Renal pelvis (tissue), 12 donors: ENCODE measurements around the gene HNRNPL. TPM values are rescaled to one million over a fixed set of nuclear protein-coding genes. Genes with fewer than 3 reads are reported as not detected.
"Not testable (repeated sequence)": the region's sequence is repeated elsewhere in the genome, so short reads cannot be mapped to it uniquely, and the experiment has no call there.

Source experiments
- DNase-seq: peaks from one replicate; pipeline ENCODE4 v3.0.0-alpha.2; 2013
- long read RNA-seq, 16 experiments: transcript quantifications; one replicate each; lab custom pipeline, GENCODE V29; 2026
- polyA plus RNA-seq, 3 donors: library from polyadenylated mRNA; unstranded; fragments of 120-200 nt; gene quantifications; one replicate each; pipeline ENCODE4 v1.2.1, GENCODE V29; 2013; ENCODE audit not compliant: insufficient read length in 3 of 3

The HNRNPL gene
- polyA plus RNA-seq = 100 to 1,000 TPM; 466 to 472 (median 471) TPM
- long read RNA-seq, donor 1, transcript HNRNPL-210 (13 exons, 1,633 nt) = minor isoform, 6 of 120 reads
- long read RNA-seq, donor 1, transcript HNRNPL-201 (13 exons, 2,471 nt) = major isoform, 51 of 120 reads
- long read RNA-seq, donor 1, partial matches to known transcripts = 53 of 120 reads
- long read RNA-seq, donor 1, other reads (novel, unspliced or antisense) = 0 of 120 reads
- long read RNA-seq, donor 2, transcript HNRNPL-210 (13 exons, 1,633 nt) = minor isoform, 15 of 171 reads
- long read RNA-seq, donor 2, transcript HNRNPL-201 (13 exons, 2,471 nt) = major isoform, 77 of 171 reads
- long read RNA-seq, donor 2, transcript HNRNPL-205 (2 exons, 588 nt) = minor isoform, 5 of 171 reads
- long read RNA-seq, donor 2, transcript HNRNPL-206 (6 exons, 3,094 nt) = minor isoform, 6 of 171 reads
- long read RNA-seq, donor 2, partial matches to known transcripts = 52 of 171 reads
- long read RNA-seq, donor 2, other reads (novel, unspliced or antisense) = 12 of 171 reads
- long read RNA-seq, donor 3, transcript HNRNPL-201 (13 exons, 2,471 nt) = major isoform, 61 of 148 reads
- long read RNA-seq, donor 3, transcript HNRNPL-210 (13 exons, 1,633 nt) = minor isoform, 8 of 148 reads
- long read RNA-seq, donor 3, transcript HNRNPL-206 (6 exons, 3,094 nt) = minor isoform, 10 of 148 reads
- long read RNA-seq, donor 3, partial matches to known transcripts = 63 of 148 reads
- long read RNA-seq, donor 3, other reads (novel, unspliced or antisense) = 0 of 148 reads
- long read RNA-seq, donor 4, transcript HNRNPL-210 (13 exons, 1,633 nt) = minor isoform, 10 of 152 reads
- long read RNA-seq, donor 4, transcript HNRNPL-206 (6 exons, 3,094 nt) = minor isoform, 7 of 152 reads
- long read RNA-seq, donor 4, transcript HNRNPL-201 (13 exons, 2,471 nt) = major isoform, 54 of 152 reads
- long read RNA-seq, donor 4, transcript HNRNPL-203 (7 exons, 2,404 nt) = minor isoform, 5 of 152 reads
- long read RNA-seq, donor 4, partial matches to known transcripts = 63 of 152 reads
- long read RNA-seq, donor 4, other reads (novel, unspliced or antisense) = 5 of 152 reads
- long read RNA-seq, donor 5, transcript HNRNPL-201 (13 exons, 2,471 nt) = major isoform, 23 of 77 reads
- long read RNA-seq, donor 5, partial matches to known transcripts = 45 of 77 reads
- long read RNA-seq, donor 5, other reads (novel, unspliced or antisense) = 0 of 77 reads
- long read RNA-seq, donor 6, transcript HNRNPL-205 (2 exons, 588 nt) = minor isoform, 5 of 141 reads
- long read RNA-seq, donor 6, transcript HNRNPL-210 (13 exons, 1,633 nt) = minor isoform, 6 of 141 reads
- long read RNA-seq, donor 6, transcript HNRNPL-201 (13 exons, 2,471 nt) = major isoform, 52 of 141 reads
- long read RNA-seq, donor 6, partial matches to known transcripts = 64 of 141 reads
- long read RNA-seq, donor 6, other reads (novel, unspliced or antisense) = 6 of 141 reads
- long read RNA-seq, donor 7, transcript HNRNPL-206 (6 exons, 3,094 nt) = minor isoform, 9 of 212 reads
- long read RNA-seq, donor 7, transcript HNRNPL-210 (13 exons, 1,633 nt) = minor isoform, 7 of 212 reads
- long read RNA-seq, donor 7, transcript HNRNPL-201 (13 exons, 2,471 nt) = major isoform, 57 of 212 reads
- long read RNA-seq, donor 7, partial matches to known transcripts = 124 of 212 reads
- long read RNA-seq, donor 7, other reads (novel, unspliced or antisense) = 7 of 212 reads
- long read RNA-seq, donor 8, transcript HNRNPL-201 (13 exons, 2,471 nt) = major isoform, 28 of 69 reads
- long read RNA-seq, donor 8, transcript HNRNPL-206 (6 exons, 3,094 nt) = minor isoform, 7 of 69 reads
- long read RNA-seq, donor 8, partial matches to known transcripts = 27 of 69 reads
- long read RNA-seq, donor 8, other reads (novel, unspliced or antisense) = 0 of 69 reads
- long read RNA-seq, donor 9, transcript HNRNPL-206 (6 exons, 3,094 nt) = minor isoform, 7 of 181 reads
- long read RNA-seq, donor 9, transcript HNRNPL-201 (13 exons, 2,471 nt) = major isoform, 58 of 181 reads
- long read RNA-seq, donor 9, transcript HNRNPL-205 (2 exons, 588 nt) = minor isoform, 5 of 181 reads
- long read RNA-seq, donor 9, transcript HNRNPL-210 (13 exons, 1,633 nt) = minor isoform, 11 of 181 reads
- long read RNA-seq, donor 9, partial matches to known transcripts = 94 of 181 reads
- long read RNA-seq, donor 9, other reads (novel, unspliced or antisense) = 0 of 181 reads
- long read RNA-seq, donor 10, transcript HNRNPL-201 (13 exons, 2,471 nt) = major isoform, 37 of 142 reads
- long read RNA-seq, donor 10, transcript HNRNPL-206 (6 exons, 3,094 nt) = minor isoform, 9 of 142 reads
- long read RNA-seq, donor 10, partial matches to known transcripts = 87 of 142 reads
- long read RNA-seq, donor 10, other reads (novel, unspliced or antisense) = 0 of 142 reads
- long read RNA-seq, donor 11, transcript HNRNPL-201 (13 exons, 2,471 nt) = major isoform, 19 of 100 reads
- long read RNA-seq, donor 11, partial matches to known transcripts = 65 of 100 reads
- long read RNA-seq, donor 11, other reads (novel, unspliced or antisense) = 0 of 100 reads
- long read RNA-seq, donor 12, transcript HNRNPL-206 (6 exons, 3,094 nt) = minor isoform, 6 of 183 reads
- long read RNA-seq, donor 12, transcript HNRNPL-201 (13 exons, 2,471 nt) = major isoform, 82 of 183 reads
- long read RNA-seq, donor 12, transcript HNRNPL-210 (13 exons, 1,633 nt) = minor isoform, 7 of 183 reads
- long read RNA-seq, donor 12, partial matches to known transcripts = 79 of 183 reads
- long read RNA-seq, donor 12, other reads (novel, unspliced or antisense) = 5 of 183 reads
- long read RNA-seq, donor 13, transcript HNRNPL-210 (13 exons, 1,633 nt) = minor isoform, 5 of 77 reads
- long read RNA-seq, donor 13, transcript HNRNPL-201 (13 exons, 2,471 nt) = major isoform, 17 of 77 reads
- long read RNA-seq, donor 13, transcript HNRNPL-203 (7 exons, 2,404 nt) = minor isoform, 8 of 77 reads
- long read RNA-seq, donor 13, partial matches to known transcripts = 40 of 77 reads
- long read RNA-seq, donor 13, other reads (novel, unspliced or antisense) = 0 of 77 reads
- long read RNA-seq, donor 14 = 0 reads
- long read RNA-seq, donor 15, transcript HNRNPL-201 (13 exons, 2,471 nt) = major isoform, 59 of 137 reads
- long read RNA-seq, donor 15, transcript HNRNPL-210 (13 exons, 1,633 nt) = minor isoform, 7 of 137 reads
- long read RNA-seq, donor 15, partial matches to known transcripts = 57 of 137 reads
- long read RNA-seq, donor 15, other reads (novel, unspliced or antisense) = 5 of 137 reads
- long read RNA-seq, donor 16, transcript HNRNPL-206 (6 exons, 3,094 nt) = minor isoform, 8 of 192 reads
- long read RNA-seq, donor 16, transcript HNRNPL-201 (13 exons, 2,471 nt) = major isoform, 55 of 192 reads
- long read RNA-seq, donor 16, transcript HNRNPL-205 (2 exons, 588 nt) = minor isoform, 5 of 192 reads
- long read RNA-seq, donor 16, transcript HNRNPL-210 (13 exons, 1,633 nt) = minor isoform, 12 of 192 reads
- long read RNA-seq, donor 16, partial matches to known transcripts = 100 of 192 reads
- long read RNA-seq, donor 16, other reads (novel, unspliced or antisense) = 0 of 192 reads

DNA sequence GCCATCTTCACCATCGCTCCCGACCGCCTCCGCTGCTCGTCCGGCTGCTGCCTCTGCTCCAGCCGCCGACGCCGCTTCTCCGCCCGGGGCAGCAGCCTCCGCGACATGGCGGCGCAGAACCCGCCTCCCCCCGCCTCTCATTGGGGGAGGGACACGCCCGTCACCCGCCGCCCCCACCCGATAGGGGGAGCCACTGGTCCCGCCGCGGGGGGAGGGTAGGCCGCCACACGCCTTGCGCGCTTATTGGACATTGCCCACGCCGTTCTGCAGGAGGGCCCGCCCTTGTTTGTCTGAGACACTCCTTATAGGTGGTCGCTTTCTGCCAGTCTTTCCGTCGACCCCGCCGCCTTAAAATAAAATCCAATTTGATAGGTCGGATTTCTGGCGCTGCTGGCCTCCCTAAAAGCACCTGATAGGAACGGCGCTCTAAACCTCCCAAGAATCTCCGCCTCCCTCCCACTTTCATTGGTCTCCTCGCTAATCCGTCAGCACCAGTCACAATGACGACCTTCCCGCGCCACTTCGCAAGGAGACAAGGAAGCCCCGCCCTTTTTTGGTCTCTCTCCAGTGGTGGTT is at the start of gene HNRNPL:
Gene HNRNPL (minus strand): TSS at position 127 of the 576 bp plus-strand sequence. CDS start 20 bp downstream, at position 107.
- DNase-seq = no peak

DNA sequence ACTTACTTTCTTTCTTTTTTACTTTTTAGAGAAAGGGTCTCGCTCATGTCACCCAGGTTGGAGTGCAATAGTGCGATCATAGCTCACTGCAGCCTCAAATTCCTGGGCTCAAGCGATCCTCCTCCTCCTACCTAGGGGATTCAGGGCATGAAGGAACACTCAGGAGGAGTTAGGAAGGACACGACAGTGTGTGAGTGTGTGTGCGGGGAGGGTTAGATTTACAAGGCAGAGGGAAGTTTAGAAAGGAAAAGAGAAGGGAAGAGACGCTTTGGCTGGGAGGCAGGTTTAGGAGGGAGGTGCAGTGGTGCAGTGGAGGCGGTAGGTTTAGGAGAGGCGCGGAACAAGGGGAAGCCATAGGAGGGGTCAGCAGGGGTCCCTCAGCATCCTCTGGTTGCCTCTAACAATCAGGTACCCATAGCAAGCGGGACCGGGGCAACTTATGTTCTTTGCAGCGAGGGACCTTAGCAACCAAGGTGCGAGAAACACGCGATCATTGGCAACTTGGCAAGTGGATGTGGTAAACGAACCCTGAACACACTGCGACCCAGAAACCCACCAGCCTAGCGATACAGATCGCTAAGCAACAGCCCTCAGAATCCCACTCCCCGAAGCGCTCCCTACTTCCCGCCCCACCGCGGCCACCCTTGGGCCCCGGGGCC is 49.1 kb upstream of the HNRNPL start:
- no peak for DNase-seq

DNA sequence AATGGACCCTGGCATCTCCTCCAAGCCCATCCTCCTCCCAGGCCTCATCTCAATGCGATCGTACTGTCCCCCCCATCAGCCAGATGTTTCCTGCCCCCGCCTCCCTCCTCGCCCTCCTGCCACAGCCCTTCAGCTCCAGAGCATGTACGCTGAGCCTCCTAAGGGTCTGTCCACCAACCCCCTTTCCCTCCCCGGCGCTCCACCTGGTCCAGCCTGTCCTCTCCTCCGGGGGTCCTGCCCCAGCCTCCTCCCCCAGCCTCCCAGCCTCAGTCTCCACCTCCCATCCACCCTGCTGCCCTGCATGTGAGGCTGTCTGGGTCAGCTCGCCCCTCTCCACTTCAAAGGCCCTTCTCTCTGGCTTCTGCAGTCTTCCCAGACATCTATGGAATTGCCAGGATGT is 45.2 kb upstream of the HNRNPL start:
- no peak for DNase-seq

DNA sequence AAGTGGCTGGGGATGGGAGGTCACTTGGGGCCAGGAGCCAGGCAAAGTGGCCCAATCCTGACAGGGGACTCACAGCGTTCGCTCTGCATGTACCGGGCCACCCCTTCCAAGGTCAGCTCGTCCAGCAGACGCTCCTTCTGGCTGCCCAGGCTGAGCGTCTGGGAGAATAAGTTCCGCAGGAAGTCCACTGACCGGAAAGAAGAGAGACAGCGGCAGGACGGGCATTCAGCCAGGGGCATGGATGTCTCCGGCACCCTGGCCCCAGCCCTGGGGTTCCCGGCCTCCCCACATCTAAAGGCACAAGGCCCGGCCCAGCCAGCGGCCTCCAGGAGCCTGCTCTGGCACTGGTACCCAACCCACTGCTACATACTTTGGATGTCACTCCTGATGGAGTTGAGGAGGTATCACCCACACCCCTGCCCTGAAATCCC is 43.6 kb upstream of the HNRNPL start:
- DNase-seq = no peak

DNA sequence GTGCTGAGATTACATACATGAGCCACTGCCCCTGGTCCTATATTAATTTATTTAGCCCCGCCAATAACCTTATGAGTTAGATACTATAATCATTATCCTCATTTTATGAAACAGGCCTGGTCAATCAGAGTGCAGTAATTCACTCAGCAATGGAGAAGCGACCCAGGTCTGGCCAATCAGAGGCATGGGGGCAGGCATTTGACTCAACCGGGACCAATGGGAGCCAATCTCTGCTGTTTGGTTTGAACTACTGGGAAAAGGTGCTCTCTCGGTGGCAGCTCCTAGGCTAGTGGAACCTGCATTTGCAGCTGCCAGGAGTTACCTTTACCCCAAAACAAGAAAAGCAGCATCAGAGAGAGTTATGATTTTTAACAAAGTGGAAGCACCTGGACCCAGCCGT is 43.1 kb upstream of the HNRNPL start:
- no peak for DNase-seq

DNA sequence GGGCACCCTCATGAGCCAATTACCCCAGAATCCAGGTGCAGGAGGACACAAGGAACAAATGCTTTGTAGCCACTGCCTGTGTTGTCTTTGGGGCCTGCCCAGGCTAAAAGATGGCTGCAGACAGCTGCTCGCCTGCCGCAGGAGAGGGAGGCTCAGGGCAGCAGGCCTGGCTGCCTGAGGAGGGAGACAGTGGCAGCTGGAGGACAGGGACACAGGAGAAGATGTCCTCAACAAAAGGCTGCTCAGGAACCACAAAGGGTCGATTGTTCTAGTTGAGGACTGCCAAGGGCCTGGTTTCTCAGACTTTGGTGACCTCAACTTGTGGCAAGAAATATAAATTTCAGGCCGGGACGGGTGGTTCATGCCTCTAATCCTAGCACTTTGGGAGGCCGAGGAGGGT is 42.0 kb upstream of the HNRNPL start:
- DNase-seq = no peak

DNA sequence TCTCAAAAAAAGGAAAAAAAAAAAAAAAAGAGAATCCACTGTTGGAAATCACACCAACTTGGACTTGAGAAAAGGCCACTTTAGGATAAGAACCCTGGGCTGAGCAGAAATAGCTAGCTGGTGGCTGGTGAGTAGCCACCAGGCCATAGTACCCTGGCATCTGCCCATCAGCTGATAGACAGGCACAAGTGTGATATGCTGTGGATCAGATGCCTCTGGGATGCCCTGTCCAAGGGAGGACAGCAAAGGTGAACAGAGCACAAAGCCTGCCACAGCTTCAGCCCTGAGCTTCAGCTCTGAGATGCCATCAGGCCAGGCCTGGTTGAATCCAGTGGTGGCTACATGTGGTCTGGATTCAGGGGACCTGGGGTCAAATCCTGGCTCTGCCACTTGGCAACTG is 40.9 kb upstream of the HNRNPL start:
- no peak for DNase-seq

DNA sequence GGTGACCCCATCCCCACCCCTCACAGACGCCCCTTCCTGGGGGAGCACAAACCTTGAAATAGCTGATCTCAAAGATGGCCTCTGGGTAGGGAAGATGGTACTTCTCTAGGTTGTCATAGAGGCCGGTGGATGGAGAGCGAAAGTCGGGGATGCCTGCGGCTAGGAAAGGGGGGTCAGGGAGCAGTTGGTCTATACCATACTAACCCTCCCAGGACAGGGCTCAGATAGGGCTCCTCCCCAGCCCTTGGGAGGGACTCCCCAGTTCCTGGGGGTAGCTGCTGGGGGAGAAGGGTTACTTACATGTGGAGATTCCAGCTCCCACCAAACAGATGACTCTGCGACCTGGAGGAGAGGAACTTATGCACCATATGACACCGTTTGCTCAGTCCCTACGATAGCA is 40.0 kb upstream of the HNRNPL start:
- no peak for DNase-seq

DNA sequence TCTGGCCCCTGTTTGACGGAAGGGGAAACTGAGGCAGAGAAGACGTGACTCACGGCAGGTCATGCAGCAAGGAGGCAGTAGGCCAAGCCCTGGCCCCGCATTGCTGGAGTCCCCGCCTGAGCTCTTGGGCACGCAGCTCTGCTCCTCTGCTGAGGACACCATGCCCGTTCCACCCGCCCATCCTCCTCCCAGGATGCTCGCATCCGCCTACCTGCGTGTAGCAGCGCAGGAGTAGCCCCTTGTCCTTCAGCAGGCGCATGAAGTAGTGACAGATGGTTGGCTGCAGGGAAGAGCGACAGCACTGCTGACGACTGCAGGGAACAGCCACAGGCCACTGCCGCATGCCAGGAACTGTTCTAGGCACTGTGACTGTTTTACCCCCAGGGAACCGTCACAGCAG is 39.1 kb upstream of the HNRNPL start:
- DNase-seq = no peak

DNA sequence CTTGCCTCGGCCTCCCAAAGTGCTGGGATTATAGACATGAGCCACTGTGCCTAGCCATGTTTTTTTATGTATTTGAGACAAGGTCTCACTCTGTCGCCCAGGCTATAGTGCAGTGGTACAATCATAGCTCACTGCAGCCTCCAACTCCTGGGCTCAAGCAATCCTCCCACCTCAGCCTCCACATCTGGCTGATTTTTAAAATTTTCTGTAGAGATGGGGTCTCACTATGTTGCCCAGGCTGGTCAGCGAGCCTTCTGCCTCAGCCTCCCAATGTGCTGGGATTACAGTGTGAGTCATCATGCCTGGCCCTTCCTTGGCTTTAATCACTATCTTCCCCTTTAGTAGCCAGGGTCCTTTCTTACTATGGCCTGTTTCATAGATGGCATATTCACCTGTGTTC is 34.9 kb upstream of the HNRNPL start:
- DNase-seq = not testable (repeated sequence)

DNA sequence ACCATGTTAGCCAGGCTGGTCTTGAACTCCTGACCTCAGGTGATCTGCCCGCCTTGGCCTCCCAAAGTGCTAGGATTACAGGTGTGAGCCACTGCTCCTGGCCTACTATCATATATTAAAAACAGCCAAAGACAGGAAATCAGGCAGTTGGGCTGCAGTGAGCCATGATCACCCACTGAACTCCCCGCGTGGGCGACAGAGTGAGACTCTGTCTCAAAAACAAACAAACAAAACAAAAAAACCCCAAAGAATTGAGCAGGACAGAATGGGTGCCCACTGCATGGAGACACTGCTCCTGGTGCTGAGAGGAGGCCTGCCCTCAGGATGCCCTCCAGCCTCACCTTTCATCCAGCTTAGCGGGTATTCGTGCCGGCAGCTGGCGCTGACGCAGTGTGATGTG is 33.5 kb upstream of the HNRNPL start:
- DNase-seq = no peak

DNA sequence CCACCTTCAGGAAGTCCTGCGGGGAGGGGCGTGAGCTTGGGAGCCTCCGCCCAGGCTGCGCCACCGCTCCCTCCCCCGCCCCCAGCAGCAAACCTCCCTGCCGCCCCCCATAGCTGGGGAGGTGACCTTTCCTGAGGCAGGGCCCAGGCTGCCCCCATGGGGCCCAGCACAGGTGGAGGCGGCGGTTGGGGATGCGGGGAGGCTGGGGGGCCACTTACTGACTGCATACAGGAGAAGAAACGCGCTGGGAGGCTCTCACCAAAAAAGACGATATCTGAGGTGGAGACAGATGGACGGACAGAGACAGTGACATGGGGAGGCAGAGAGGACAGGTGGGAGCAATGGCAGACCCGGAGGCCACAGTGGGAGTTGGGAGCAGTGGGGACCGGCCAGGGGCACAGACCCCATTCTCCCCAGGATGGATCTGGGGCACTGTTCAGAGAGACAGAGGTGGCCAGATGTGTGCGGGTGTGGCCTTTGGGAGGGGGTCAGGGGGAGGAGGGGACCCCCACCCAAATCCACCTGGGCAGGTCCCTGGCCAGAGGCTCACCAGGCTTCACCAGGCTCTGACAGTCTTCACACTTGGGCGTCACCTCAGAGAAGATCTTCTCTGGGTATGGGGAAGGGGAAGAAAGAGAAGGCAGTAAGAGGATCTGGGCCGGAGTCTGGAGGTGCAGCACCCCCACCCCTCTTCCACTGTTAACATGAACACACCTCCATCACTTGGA is 31.3 kb upstream of the HNRNPL start:
- DNase-seq = no peak

DNA sequence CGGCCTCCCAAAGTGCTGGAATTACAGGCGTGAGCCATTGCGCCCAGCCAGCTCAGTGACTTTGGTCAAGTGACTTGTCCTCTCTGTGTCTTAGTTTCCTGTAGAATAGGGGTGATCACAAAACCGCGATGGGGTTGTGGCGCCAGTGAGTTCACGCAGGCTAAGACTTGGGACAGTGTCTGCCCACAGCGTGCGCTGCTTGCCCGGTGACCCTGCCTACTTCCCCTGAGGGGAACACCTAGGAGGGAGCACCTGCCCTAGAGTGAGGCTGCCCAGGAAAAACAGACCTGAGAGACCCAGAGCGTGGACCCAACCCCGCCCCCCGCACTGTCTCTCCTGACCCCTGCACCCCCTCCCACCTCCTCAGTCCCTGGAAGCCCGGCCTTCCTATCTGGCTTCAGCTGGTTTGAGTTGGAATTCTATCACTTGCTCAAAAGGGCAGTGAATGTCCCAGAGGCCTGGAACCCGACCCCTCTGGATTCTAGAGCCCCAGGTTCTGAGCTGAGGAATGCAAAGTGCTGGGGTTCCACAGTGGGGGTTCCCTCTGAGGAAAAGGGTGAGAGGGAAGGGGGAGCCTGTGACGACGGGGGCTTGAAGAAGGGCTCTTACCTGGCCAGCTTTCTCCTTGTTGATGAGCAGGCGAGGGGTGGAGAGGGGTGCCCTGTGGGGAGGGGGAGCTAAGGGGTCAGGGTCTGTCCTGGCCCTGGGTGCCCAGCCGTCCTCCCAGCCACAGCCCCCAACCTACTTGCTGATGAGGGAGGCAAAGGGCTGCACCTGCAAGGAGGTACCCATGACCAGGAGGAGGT is 30.5 kb upstream of the HNRNPL start:
- no peak for DNase-seq

DNA sequence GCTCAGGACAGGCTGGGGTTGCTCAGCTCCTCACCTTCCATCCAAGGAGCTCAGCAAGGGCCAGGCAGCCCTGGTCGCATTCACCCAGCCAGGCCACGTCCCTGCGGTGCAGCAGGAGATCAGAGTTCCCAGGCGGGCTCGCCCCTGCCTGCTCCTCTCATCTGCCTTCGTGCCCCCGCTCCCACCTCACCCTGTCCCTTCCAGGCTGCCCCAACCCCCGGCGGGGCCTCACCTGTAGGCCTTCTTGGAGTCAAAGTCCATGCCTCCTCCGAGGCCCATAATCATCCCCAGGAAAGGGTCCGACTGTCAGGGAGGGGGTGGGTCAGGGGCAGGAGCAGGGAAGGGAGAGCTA is 29.6 kb upstream of the HNRNPL start:
- no peak for DNase-seq
